22Rv1 (cell line): ENCODE results near the gene SORBS1.

ENCODE experiments used
- CTCF ChIP-seq: fragments of 450-650 bp; IDR thresholded peaks from 2 replicates; pipeline ENCODE4 v1.5.1; 2017; ENCODE audit warnings: mild to moderate bottlenecking
- ZFX ChIP-seq: fragments of 450-650 bp; IDR thresholded peaks from 2 replicates; pipeline ENCODE4 v1.6.1; 2017; ENCODE audit warnings: antibody characterized with exemption, borderline replicate concordance

- TF ChIP-seq CTCF (no peak), ZFX (no peak)
These were observed 223.6 kb downstream of the SORBS1 start for GRCh38 chr10:95337423-95338160.
